Progenitor cell of endocrine pancreas (in vitro differentiated cells): Measurements from ENCODE around the gene MAPK1. TPM values are rescaled to one million over a fixed set of nuclear protein-coding genes. Genes with fewer than 3 reads are reported as not detected.
A peak's percentile ranks its signal among the peaks of the same experiment; 100 is the strongest.

Source experiments
- DNase-seq: peaks from one replicate; pipeline ENCODE4 v3.0.0; 2021; ENCODE audit warnings: low spot score; ENCODE audit not compliant: unreplicated experiment
- H3K27ac Mint-ChIP-seq: 2 replicates; pipeline ENCODE4 v1.8.0; 2021; ENCODE audit warnings: mild to moderate bottlenecking, moderate library complexity, mixed read lengths
- H3K27me3 Mint-ChIP-seq: 2 replicates; pipeline ENCODE4 v1.8.0; 2021; ENCODE audit warnings: mixed read lengths
- H3K36me3 Mint-ChIP-seq: 2 replicates; pipeline ENCODE4 v1.8.0; 2022; ENCODE audit warnings: mixed read lengths; ENCODE audit not compliant: insufficient read depth
- H3K4me1 Mint-ChIP-seq: 2 replicates; pipeline ENCODE4 v1.8.0; 2021; ENCODE audit warnings: low read depth, mixed read lengths
- H3K4me3 Mint-ChIP-seq: 2 replicates; pipeline ENCODE4 v1.8.0; 2021; ENCODE audit warnings: low read depth, mild to moderate bottlenecking, moderate library complexity, mixed read lengths
- H3K9me3 Mint-ChIP-seq: 2 replicates; pipeline ENCODE4 v1.8.0; 2021; ENCODE audit warnings: low read depth, mixed read lengths
- total RNA-seq: library from RNA; stranded (reverse); gene quantifications from 2 replicates; pipeline ENCODE4 v1.2.1, GENCODE V29; 2021
- TF ChIP-seq, protein P1 (sequence below): fragments of 200-600 bp; sonication (generic); IDR thresholded peaks from one replicate; pipeline ENCODE4 v1.5.0; 2021; ENCODE audit warnings: antibody characterized with exemption, mild to moderate bottlenecking; ENCODE audit not compliant: unreplicated experiment

MAPK1 gene
- total RNA-seq, 1 donor from 2014 or later, result 116 TPM

DNA sequence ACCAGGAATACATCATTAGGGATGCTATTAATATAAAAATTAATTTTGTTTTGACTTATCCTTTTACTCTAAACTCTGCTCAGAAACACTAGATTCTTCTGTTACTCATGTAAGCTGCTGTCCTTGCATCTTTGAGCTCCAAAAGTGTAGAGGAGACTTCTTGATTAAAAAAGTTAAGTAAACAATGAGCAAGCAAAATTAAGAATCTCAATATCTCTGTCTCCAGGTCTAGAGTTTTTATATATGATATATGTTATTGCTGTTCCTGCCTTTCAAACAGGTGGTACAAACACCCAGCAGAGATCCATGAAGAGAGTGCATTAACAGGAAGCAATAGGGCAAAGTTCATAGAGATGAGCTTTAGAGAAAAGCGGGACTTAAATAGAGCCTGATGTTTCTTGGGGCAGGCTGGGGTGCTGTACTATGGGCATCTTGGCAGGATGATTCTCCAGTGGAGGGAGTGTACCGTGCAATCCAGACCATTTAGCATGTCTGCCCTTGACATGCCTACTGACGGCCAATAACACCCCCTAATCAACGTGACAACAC is 6.9 kb downstream of the MAPK1 start:
- Mint-ChIP-seq H3K27ac (no peak overlapping the region), H3K4me1 (peaks cover 71% of the 10 kb centered on the region), H3K36me3 (peaks cover 3% of the 10 kb centered on the region), H3K9me3 (no peaks in the 10 kb centered on the region), H3K4me3 (no peak overlapping the region), H3K27me3 (no peaks in the 10 kb centered on the region)
- TF ChIP-seq, protein P1, sequence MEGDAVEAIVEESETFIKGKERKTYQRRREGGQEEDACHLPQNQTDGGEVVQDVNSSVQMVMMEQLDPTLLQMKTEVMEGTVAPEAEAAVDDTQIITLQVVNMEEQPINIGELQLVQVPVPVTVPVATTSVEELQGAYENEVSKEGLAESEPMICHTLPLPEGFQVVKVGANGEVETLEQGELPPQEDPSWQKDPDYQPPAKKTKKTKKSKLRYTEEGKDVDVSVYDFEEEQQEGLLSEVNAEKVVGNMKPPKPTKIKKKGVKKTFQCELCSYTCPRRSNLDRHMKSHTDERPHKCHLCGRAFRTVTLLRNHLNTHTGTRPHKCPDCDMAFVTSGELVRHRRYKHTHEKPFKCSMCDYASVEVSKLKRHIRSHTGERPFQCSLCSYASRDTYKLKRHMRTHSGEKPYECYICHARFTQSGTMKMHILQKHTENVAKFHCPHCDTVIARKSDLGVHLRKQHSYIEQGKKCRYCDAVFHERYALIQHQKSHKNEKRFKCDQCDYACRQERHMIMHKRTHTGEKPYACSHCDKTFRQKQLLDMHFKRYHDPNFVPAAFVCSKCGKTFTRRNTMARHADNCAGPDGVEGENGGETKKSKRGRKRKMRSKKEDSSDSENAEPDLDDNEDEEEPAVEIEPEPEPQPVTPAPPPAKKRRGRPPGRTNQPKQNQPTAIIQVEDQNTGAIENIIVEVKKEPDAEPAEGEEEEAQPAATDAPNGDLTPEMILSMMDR, result no peak
- no peak for DNase-seq

DNA sequence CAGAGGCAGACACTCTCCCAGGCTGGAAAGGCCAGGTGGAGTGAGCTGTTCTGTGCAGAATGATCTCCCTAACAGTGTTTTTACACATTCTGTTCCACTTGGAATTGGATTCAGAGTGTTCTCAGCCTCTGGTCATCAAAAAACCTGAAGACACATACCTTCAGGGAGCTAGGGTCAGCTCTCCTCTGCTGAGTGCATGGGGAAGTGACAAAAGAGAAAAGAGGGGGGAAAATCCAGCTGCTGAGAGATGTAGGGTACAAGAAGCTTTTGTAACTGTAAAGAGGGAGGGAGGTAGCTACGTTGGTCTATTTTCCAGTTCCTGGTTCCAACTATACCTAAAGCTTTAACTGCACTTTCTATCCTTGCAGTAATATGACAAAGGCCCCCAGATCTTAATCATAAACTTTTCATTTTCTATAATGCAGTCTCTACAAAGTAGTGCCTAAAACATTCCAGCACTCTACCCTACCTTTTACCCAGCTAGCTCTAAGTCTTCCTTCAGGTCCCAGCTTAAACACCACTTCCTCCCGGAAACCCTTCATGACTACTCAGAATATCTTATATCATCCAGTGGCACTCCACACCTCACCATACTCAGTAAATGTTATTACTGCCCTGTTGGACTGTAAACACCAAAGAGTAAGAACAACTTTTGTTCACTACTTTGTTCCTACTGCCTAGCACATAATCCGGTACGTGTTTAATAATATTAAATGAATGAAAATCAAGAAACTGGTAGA is 9.2 kb downstream of the MAPK1 start:
- H3K4me3 Mint-ChIP-seq, result peak overlapping the region; percentile 29
- peaks cover 2% of the 10 kb centered on the region for H3K36me3 Mint-ChIP-seq
- TF ChIP-seq, protein P1, result no peak
- no peak for DNase-seq
- H3K27ac Mint-ChIP-seq, result peak overlapping the region; percentile 77
- no peaks in the 10 kb centered on the region for H3K27me3 Mint-ChIP-seq
- H3K9me3 Mint-ChIP-seq, result no peaks in the 10 kb centered on the region
- H3K4me1 Mint-ChIP-seq, result peaks cover 65% of the 10 kb centered on the region

DNA sequence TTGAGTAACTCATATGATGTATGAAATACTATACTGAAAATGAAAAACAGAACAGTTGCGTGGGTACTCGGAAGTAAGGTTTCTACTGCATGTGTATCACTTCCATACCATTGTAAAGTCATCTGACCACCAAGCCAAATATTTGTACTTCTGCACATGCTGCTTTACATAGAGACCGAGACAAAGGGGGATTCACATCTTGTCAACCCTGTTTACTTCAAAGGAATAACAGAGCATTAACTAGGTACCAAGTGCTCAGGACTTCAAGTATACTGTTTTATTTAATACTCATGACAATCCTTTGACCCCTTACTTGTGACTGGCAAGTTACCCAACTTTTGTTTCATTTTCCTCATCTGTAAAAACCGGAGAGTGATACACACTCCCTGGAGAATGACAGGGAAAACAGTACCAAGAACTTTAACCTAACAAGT is 9.9 kb downstream of the MAPK1 start:
- Mint-ChIP-seq H3K27me3 (no peaks in the 10 kb centered on the region), H3K27ac (peak overlapping the region; percentile 77), H3K4me1 (peaks cover 61% of the 10 kb centered on the region), H3K9me3 (no peaks in the 10 kb centered on the region), H3K4me3 (no peak overlapping the region), H3K36me3 (peaks cover 2% of the 10 kb centered on the region)
- no peak for DNase-seq
- TF ChIP-seq, protein P1, result no peak

DNA sequence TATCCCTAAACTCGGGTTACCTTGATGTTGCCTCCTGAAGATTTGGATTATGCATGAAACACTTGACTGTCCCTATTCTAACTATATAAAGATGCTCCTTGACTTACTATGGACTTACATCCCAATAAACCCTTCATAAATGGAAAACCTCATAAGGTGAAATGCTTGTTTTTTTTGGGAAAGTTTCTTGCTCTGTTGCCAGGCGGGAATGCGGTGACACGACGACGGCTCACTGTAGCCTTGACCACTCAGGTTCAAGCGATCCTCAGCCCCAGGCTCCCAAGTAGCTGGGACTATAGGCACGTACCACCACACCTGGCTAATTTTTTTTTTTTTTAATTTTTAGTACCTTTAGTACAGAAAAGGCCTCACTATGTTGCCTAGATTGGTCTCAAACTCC is 10.6 kb downstream of the MAPK1 start:
- no peak for DNase-seq
- H3K4me3 Mint-ChIP-seq, result no peak overlapping the region
- H3K4me1 Mint-ChIP-seq, result peaks cover 59% of the 10 kb centered on the region
- TF ChIP-seq, protein P1, result no peak
- no peaks in the 10 kb centered on the region for H3K9me3 Mint-ChIP-seq
- peak overlapping the region; percentile 77 for H3K27ac Mint-ChIP-seq
- peaks cover 3% of the 10 kb centered on the region for H3K36me3 Mint-ChIP-seq
- H3K27me3 Mint-ChIP-seq, result no peaks in the 10 kb centered on the region

DNA sequence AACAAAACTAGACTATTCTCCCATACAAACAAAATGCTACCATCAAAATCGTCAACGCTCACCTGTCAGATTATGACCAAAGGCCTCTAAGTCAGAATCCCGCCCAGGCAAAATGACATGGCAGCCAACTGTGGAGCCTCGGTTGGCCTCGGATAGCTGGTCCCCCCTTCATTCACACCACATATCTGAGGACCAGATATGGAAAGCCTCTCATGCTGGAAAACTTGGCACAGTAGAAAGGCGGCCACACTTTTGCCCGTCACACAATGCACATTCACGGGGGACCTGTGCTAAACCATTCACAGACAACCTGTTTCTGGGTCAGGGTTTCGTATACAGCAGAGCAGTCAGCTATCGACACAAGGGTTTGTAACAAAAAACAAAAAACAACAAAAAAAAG is 11.2 kb downstream of the MAPK1 start:
- Mint-ChIP-seq H3K27me3 (no peaks in the 10 kb centered on the region), H3K4me3 (no peak overlapping the region), H3K27ac (peak overlapping the region; percentile 33), H3K4me1 (peaks cover 52% of the 10 kb centered on the region), H3K9me3 (no peaks in the 10 kb centered on the region), H3K36me3 (peaks cover 5% of the 10 kb centered on the region)
- TF ChIP-seq, protein P1, result no peak
- DNase-seq, result no peak
